ENCODE data around the gene NMNAT3.

DNA sequence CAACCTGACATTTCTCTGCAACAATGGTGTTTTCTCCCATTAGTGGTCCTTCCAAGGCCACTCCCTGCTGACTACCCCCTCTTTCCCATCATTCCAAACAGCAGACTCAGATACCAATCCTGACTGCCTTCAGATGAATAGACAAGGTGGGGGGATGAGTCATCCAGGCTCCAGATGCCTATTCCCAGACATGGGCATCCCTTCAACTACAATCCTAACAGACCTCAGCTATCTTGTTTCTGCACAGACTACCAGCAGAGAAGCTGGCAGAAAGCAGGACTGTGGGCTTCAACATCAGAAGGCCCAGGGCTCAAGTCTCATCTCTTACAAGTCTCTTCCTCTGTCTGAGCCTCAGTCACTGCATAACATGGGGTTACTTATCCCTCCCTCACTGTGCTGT, 140.4 kb downstream of the NMNAT3 start:
- TF ChIP-seq POLR2AphosphoS5 (IDR thresholded peaks at IDR 0.05; ENCODE audit: borderline replicate concordance, low read depth, low read length) (no peak), EZH2 (IDR thresholded peaks at IDR 0.05) (no peak)

All from SK-N-MC (cell line).